Endothelial cell of umbilical vein (primary cell): ENCODE data around the gene ERMAP.

Experiments used
- FOS ChIP-seq: IDR thresholded peaks from 2 replicates; pipeline ENCODE4 v1.6.1; 2011; ENCODE audit warnings: mild to moderate bottlenecking, low read length, moderate library complexity, borderline replicate concordance; ENCODE audit not compliant: insufficient read depth
- MAX ChIP-seq: IDR thresholded peaks from 2 replicates; pipeline ENCODE4 v1.6.1; 2011; ENCODE audit not compliant: insufficient read depth, insufficient read length

DNA sequence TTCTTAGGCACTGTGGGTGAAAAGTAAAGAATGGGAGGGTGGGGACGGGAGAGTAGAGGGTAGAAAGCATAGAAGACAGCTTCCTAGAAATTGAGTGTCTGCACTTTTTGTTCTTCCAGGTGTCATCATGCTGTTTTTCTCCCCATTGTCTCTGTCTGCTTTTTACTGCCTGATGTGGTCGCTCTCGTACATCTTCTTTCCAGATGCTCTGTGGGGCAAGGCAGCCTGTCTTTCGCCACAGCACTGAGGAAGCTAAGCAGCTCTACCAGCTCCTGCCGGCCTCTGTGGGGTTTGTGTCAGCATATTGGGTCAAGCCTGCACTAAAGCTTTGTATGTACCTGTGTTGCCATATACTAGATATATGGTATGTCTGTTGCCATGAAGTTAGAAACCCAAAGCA is 18.9 kb upstream of the ERMAP start:
- TF ChIP-seq FOS (no peak), MAX (no peak)
